Retina (tissue), 1 donor: Measurements from ENCODE around the gene DNMBP.
"Not testable (repeated sequence)": the region's sequence is repeated elsewhere in the genome, so short reads cannot be mapped to it uniquely, and the experiment has no call there.

Source experiments
- DNase-seq: peaks from one replicate; pipeline ENCODE4 v3.0.0-alpha.2; 2016

The DNMBP gene

GRCh38 chr10:100013621-100014020 is 3.9 kb upstream of the DNMBP start:
- DNase-seq = no peak

DNA sequence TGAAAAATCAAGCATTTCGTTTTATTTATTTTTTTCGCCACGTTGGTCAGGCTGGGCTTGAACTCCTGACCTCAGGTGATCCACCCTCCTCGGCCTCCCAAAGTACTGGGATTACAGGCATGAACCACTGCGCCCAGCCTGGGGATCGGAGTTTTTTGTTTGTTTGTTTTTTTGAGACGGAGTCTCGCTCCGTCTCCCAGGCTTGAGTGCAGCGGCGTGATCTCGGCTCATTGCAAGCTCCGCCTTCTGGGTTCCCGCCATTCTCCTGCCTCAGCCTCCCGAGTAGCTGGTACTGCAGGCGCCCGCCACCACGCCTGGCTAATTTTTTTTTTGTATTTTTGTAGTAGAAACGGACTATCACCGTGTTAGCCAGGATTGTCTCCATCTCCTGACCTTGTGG is 2.2 kb upstream of the DNMBP start:
- DNase-seq = not testable (repeated sequence)

GRCh38 chr10:100009283-100009792 is 409 bp downstream of the DNMBP start:
- DNase-seq = peak; percentile 84

GRCh38 chr10:100008708-100009282 is 952 bp downstream of the DNMBP start:
- DNase-seq = no peak

- no peak for DNase-seq
Observed at GRCh38 chr10:100008142-100008522, 1.6 kb downstream of the DNMBP start.

DNA sequence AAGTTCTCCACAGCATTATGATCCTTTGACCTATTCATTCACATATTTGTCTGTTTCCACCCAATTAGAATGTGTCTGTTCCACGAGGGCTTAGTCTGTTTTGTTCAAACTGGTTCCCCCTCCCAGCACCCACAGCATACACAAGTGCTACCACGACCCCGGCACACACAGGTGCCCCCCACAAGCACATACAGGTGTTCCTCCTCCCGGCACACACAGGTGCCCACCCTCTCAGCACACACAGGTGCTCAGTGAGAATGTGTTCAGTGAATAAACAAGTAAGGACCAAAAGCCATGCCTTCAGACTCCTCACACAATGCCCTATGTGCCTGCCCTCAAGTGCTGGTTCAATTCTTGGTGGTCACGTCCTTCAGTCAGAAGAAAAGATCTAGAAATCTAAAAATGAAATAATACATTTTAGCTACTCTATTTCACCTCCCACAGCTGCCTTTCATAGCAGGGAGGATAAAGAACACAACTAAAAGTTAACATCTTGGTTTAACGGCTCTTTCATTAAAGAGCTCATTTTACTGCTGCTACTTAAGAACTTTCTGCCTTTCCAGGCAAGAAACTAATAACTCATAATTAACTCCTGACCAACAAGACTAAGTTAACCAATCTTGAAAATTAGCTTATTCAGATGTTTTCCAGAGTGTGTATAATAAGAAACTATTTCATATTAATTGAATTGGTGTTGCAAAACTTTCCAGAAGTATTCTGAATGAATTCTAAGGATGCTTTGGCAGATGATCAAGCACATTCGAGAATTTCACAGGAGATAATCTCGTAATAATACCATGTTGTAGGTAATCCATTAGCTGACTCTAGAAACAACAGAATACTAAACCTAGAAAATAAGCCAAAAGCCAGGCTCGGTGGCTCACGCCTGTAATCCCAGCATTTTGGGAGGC is 2.3 kb downstream of the DNMBP start:
- DNase-seq = no peak

DNA sequence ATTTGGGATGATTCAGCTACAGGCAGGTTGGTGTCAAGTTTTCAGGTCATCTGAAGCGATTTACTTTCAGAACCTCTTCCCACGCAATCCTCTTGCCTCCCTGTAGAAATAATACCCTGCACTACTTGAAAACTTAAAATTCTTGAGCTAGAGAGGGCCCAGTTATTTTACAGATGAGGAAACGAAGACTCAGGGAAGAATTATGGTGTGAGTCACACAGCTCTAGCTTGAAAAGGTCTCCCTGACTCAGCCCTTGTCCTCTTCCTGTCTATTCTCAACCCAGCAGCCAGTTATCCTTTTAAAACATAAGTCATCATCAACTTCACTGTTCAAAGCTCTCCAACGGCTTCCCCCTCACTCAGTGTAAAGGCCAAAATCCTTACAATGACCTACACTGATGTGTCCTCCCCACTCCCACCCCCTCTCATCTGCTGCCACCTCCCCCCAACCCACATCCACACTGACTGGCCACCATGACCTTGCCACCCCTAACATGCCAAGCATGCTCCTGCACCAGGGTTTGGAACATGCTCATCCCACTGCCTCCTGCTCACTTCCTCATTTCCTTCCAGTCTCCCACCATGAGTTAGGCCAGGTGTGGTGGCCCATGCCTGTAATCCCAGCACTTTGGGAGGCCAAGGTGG is 3.4 kb downstream of the DNMBP start:
- DNase-seq = no peak

DNA sequence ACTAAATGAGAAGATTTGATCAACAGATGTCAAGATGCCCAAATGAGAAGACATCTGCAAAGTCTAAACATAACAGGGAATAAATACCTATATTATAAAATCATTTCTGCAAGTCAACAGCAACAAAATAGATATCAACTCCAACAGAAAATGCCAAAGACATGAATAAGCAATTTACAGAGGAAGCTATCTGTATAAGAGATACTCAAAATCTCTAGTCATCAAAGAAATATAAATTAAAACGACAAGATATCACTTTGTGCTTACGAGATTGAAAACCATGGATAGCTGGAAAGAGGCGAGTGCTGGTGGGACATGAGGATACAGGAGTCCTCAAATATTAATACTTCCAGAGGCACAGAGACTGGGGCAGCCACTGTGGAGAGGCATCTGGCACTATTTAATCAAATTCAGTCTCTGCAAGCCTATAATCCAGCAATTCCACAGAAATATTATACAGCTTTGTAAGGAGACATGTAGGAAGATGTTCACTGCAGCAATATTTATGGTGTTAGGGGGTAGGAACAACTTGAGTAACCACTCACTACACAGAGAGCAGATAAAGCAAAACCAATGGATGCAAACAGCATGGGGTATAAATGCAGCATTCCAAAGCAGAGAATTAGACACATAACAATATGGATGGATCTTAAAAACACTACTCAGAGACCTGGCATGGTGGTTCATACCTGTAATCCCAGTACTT is 4.8 kb downstream of the DNMBP start:
- no peak for DNase-seq

DNA sequence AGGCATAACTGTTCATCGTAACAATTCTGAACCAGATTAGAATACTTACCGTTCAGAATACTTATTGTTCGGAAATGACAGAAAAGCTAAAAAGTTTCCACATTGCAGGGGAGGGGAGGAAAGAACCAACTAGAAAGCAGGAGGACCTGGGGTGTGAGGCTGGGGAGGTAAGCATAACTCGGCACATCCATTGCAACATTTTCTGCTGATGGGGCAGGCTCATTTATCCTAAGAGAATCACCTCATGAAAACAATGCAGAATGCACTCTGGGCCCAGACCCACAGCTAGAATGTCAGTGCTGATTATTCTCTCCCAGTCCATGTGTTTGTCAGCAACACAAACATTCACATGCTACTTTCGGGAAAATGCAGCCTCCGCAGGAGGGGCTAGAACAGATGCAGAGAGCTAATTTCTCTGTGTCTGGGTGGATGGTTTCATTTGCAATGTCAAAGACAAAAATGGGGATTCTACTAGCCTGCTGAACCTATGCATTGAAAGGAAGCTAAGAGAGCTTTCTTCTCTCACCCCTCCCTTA is 9.6 kb downstream of the DNMBP start:
- no peak for DNase-seq

DNA sequence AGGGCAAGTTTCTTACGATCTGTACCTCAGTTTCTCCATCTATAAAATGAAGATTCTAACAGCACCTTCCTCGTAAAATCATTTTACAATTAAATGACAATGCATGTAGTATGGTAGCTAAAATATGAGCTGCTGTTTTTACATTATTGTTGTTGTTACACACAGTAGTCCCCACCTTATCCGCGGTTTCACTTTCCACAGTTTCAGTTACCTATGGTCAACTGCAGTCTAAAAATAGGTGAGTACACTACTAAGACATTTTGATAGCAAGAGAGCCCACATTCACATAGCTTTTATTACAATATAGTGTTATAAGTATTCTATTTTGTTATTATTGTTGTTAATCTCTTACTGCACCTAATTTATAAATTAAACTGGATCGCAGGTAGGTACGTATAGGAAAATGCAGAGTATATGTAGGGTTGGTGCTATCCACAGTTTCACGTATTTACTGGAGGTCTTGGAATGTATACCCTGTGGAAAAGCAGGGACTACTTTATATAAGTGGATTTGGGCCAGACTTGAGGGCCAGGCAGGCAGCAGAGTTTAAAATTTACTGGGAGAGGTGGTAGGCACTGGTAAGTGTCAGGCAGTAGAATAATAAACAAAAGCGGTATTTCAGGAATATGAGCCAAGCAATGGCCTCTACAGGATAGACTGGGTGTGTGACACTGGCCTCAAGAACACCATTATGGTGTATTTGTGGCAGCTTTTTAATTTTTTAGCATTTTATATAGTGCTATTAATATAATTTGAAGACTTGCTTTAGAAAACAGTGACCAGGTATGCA is 10.2 kb downstream of the DNMBP start:
- no peak for DNase-seq

GRCh38 chr10:99998889-99999288 is 10.9 kb downstream of the DNMBP start:
- DNase-seq = no peak

DNA sequence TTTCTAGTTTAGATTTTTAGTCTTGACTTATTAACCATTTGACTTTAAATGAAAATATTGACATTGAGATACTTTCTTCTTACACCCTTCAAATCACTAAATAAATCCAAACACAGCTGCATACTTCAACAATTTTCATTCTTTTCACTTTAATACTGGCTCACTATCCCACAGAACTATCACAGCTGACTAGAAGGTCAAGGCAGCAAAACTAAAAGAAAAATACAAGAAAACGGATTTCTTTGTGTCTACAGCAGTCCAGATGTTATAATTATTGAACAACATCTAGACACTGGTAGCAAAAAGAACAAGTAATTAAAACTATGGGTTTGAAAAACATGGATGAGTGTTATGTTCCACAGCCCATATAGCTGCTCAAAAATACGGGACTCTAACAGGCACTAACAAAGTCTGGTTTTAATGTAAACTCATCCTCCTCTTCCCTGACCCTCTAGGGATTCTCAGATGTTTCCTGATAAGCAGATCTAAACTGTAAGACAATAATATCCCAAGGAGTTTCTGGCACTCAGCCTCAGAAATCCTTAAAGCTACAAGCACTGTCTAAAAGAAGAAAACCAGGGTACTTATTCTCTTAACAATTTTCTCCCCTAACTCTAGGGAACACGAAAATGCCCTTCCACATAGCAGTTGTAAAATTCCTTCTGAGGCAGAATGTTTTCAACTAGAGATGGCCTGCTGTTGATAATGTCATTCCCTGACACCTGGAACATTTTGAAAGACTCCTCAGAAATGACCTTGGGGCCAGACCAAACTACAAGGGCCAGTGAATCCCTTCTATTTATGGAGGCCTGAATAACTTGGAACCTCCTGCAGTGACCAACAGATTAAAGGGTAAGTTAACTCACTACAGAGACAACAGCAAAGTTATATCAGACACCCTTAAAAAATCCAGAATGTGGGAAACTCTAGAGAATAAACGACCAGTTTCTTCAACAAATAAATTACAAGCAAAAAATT is 12.8 kb downstream of the DNMBP start:
- DNase-seq = no peak

GRCh38 chr10:99995713-99996112 is 14.0 kb downstream of the DNMBP start:
- no peak for DNase-seq

DNA sequence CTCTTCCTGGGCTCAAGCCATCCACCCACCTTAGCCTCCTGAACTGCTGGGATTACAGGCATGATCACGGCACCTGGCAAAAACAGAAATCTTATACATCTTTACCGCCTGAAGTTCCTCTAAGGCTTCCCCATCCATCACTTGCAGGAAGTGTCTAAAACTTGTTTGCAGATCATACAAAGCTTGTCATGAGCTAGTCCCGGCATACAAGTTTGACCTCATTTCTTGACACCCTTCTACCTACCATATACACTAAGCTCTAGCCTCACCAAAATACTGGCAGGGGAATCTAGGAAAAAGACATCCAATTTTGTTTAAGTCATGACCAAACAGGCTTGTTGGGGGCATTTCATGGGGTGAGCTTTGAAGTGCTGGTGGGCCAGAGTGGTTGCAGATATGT is 14.5 kb downstream of the DNMBP start:
- no peak for DNase-seq

DNA sequence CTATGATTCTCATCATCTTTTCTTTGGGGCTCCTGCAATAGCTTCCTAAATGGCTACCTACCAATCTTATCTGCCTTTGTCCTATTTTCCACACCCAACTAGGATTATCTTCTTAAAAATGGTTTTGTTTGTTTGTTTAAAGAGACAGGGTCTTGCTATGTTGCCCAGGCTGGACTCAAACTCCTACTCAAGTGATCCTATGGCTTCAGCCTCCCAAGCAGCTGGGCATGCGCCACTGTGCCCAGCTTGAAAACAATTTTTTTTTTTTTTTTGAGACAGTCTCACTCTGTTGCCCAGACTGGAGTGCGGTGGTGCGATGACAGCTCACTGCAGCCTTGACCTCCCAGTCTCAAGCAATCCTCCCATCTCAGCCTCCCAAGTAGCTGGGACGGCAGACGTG is 14.9 kb downstream of the DNMBP start:
- DNase-seq = no peak

GRCh38 chr10:99993701-99994689 is 15.8 kb downstream of the DNMBP start:
- DNase-seq = no peak

GRCh38 chr10:99985637-99986036 is 24.1 kb downstream of the DNMBP start:
- DNase-seq = not testable (repeated sequence)

- no peak for DNase-seq
Observed at GRCh38 chr10:99984211-99985034, 25.3 kb downstream of the DNMBP start.
